Ishikawa (cell line): Measurements from ENCODE around the gene RSPO3.

ENCODE experiments used
- CEBPB ChIP-seq: IDR thresholded peaks from 2 replicates; pipeline ENCODE4 v1.6.1; 2012
- EGR1 ChIP-seq: IDR thresholded peaks from 2 replicates; pipeline ENCODE4 v1.6.1; 2012
- EP300 ChIP-seq: IDR thresholded peaks from 2 replicates; pipeline ENCODE4 v1.6.1; 2012; ENCODE audit warnings: borderline replicate concordance
- MAX ChIP-seq: IDR thresholded peaks from 2 replicates; pipeline ENCODE4 v1.6.1; 2012
- NFIC ChIP-seq: IDR thresholded peaks from 2 replicates; pipeline ENCODE4 v1.6.1; 2012
- RAD21 ChIP-seq: IDR thresholded peaks from 2 replicates; pipeline ENCODE4 v1.6.1; 2012; ENCODE audit warnings: low read depth
- REST ChIP-seq: IDR thresholded peaks from 2 replicates; pipeline ENCODE4 v1.6.1; 2012; ENCODE audit warnings: low read depth, mild to moderate bottlenecking

GRCh38 chr6:127186889-127187288, 68.4 kb downstream of the RSPO3 start:
- TF ChIP-seq EP300 (no peak), CEBPB (no peak), RAD21 (peak; percentile 48; the same call in 1 of the 2 replicates), EGR1 (no peak), REST (no peak), MAX (no peak), NFIC (no peak)
